Activated CD4-positive, CD25-positive, alpha-beta regulatory T cell (primary cell): ENCODE measurements around the gene CHD9.
"Not testable (repeated sequence)": the region's sequence is repeated elsewhere in the genome, so short reads cannot be mapped to it uniquely, and the experiment has no call there.

ENCODE experiments used
- DNase-seq, 4 experiments: peaks; one replicate each; lab custom pipeline; 2025; lab: John Stamatoyannopoulos, UW

Gene CHD9

GRCh38 chr16:53282328-53282727, 227.5 kb downstream of the CHD9 start:
- no peak for DNase-seq

DNA sequence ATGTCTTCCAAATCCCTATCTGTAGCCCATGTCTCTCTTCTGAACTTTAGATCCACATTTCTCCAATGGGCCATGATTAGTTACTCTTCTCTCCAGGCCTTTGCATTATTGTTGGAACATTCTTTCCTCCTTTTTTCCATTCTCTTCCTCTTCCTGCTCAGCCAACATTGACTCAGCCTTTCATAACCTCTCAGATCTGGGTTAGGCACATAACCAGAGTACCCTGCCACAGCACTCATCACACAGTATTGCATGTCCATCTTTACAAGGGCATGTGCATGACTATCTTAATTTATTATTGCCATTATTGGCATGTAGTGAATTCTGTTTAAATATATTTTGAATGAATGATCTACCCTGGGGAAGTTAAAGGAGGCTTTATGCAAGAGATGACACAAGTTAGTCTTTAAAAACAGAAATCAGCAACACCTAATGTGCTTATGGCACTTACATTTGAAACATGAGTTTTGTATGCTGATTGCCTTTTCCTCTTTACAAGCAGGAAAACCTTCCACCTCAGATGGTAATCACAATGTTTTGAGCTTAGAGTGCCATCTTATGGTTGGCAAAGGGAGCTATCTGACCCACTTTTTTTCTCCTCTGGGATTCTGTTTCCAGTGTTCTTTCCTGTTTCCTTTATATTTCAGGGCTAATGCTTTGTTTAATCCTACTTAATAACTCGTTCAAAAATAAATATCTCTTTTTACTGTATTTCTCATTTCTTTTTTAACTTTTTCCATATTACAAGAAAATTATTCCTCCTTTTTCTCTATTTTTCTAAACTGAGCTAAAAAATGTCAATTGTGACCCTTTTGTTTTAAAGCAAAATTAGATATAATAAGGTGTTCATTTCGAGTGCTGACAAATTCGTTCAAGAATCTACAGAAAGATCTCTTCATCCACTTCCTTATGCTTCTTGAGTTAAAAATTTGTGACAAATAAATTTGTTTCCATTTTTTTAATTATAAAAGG, 228.5 kb downstream of the CHD9 start:
- DNase-seq: no peak

GRCh38 chr16:53285236-53285635, 230.4 kb downstream of the CHD9 start:
- DNase-seq: no peak

DNA sequence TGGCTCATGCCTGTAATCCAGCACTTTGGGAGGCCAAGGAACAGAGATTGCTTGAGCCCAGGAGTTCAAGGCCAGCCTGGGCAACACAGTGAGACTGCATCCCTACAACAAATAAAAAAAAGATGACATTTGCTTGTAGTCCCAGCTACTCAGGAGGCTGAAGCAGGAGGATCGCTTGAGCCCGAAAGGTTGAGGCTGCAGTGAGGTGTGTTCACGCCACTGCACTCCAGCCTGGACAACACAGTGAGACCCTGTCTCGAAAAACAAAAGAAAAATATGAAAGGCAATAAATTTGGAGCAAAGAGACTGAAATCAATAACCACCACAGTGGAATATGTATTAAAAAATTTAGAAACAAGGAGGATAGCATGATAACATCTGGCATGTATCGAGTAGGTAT, 235.7 kb downstream of the CHD9 start:
- DNase-seq: no peak

DNA sequence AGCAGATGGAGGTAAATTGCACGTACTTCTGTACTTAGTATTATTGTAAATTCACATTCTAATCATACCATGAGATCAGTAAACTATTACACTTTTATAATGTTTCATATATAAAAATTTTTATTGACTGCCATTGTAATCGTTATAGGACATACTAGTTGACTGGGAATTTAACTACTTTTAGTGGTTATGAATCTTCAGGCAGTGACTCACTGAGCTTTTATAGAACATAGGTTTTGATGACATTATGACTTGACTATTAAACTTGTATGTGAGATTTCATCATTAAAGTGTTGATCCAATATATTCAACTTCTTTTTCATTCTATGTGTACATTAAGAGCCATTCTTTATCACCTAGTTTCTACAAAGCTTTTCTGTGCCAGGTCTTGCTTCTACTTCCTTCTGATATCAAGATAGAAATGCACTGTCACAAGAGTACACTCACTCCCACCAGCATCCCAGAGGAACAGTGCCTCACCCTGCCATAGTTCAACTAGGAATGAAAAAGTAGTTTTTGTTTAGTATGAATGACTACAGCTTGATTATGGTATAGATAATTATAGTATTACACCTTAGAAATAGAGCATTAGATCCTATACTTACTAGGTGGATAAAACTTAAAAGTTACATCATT, 237.1 kb downstream of the CHD9 start:
- DNase-seq: no peak

- DNase-seq: no peak
These were observed 242.7 kb downstream of the CHD9 start for GRCh38 chr16:53297477-53297876.

DNA sequence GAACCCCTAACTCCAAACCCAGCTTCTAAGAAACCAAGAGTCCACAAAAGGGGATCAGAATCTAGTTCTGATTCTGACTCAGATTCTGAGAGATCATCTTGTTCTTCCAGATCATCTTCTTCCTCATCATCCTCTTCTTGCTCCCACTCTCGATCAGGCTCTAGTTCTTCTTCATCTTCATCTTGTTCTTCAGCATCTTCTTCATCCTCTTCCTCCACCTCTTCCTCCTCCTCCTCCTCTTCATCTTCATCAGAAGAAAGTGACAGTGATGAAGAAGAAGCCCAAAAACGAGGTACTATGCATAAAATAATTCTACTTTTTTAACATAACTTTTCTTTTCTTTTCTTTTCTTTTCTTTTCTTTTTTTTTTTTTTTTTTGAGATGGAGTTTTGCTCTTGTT, 249.5 kb downstream of the CHD9 start:
- no peak for DNase-seq

GRCh38 chr16:53305743-53306142, 251.0 kb downstream of the CHD9 start:
- DNase-seq: no peak

DNA sequence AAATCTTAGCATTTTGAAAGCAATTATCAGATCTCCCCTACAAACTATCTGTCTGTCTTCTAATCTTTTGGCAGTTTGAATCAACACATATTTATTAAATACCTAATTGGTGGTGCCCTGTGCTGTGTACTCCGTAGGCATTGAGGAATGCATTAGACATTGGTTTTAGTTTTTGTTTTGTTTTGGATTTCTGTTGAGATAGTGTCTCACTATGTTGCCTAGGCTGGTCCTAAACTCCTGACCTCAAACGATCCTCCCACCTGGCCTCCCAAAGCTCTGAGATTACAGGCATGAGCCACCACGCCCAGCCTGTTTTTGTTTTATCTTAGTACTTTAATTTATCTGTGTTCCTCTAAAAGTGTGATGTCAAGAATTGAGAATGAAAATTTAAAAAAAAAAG, 254.7 kb downstream of the CHD9 start:
- DNase-seq: no peak

DNA sequence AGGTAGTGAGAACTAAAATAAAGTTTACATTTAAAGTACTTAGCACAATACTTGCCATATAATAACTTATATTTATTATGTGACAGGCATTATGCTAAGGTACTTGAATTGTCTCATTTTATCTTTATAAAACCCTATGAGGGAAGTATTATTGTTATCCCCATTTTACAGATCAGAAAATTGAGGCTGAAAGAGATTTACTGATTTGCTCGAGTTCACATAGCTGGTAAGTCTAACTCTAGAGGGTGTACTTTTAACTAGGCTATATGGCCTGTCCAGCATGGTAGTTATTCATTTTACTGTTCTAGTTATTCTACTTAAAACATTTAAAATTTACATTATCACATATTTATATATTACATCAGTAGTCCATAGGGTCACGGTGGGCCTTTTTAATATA, 266.2 kb downstream of the CHD9 start:
- no peak for DNase-seq

- DNase-seq: no peak
These were observed 269.1 kb downstream of the CHD9 start for GRCh38 chr16:53323924-53324323.

- not testable (repeated sequence) for DNase-seq
These were observed 276.2 kb downstream of the CHD9 start for GRCh38 chr16:53330991-53331390.

- DNase-seq: no peak
These were observed 279.8 kb downstream of the CHD9 start for GRCh38 chr16:53334581-53334980.

GRCh38 chr16:53337294-53337693, 282.5 kb downstream of the CHD9 start:
- DNase-seq: no peak

DNA sequence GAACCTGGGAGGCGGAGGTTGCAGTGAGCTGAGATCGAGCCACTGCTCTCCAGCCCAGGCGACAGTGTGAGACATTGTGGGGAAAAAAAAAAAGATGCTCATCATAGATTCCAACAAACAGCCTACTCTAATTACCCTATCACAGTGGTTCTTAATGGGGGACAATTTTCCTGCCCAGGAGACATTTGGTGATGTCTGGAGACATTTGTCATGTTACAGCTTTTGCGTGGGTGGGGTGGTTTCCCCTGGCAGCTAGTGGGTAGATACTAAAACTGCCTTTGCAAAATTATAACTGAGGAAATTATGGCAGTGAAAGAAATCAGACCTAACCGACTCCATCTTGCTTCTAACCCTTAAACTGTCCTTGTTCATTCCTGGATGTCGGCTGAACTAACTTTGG, 287.0 kb downstream of the CHD9 start:
- no peak for DNase-seq

GRCh38 chr16:53355064-53355463, 300.3 kb downstream of the CHD9 start:
- no peak for DNase-seq

- DNase-seq: no peak
These were observed 301.9 kb downstream of the CHD9 start for GRCh38 chr16:53356478-53357207.

DNA sequence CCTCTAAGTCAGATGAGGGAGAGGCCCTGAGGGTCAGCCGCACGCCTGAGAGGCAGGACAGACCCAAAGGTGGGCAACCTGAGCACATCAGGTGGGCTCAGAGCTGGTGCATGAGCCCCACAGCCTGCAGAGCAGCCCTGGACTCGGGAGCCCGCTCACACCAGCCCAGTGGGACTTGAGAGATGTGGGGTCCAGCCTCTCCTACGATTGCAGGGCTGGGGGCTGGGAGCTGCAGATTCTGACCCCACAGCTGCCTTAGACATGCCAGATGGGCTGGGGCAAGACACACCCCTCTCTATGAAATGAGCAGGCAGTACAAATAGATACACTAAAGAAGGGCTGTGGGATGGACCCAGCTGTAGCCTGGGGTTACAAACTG, 302.4 kb downstream of the CHD9 start:
- DNase-seq: no peak

DNA sequence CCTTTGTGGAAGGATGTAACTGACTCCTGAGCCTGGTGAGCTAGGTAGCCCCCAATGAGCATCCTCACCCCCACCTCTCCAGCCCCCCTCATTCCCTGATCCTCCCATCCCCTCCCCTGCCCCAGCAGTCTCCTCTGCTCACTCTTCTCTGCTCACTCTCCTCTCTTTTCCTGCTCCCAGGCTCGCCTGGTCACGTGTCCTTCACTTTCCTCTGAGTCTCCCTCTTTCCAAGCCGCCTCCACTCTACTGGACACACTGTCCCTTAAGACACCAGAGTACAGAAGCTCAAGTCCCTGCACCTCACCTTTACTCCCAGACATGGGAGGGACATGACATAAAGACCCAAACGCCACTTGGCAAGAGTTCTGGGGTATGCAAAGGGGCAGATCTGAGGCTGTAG, 303.2 kb downstream of the CHD9 start:
- no peak for DNase-seq

- no peak for DNase-seq
These were observed 304.1 kb downstream of the CHD9 start for GRCh38 chr16:53358884-53359283.

- DNase-seq: no peak
These were observed 315.1 kb downstream of the CHD9 start for GRCh38 chr16:53369921-53370320.

GRCh38 chr16:53370827-53371226, 316.0 kb downstream of the CHD9 start:
- DNase-seq: no peak
